T-helper 17 cell (primary cell): Measurements from ENCODE around the gene CDC5L. TPM values are rescaled to one million over a fixed set of nuclear protein-coding genes. Genes with fewer than 3 reads are reported as not detected.

ENCODE experiments used
- ATAC-seq: fragments of 150-1000 bp; cut with Tn5 transposase; 2 replicates; pipeline ENCODE4 v1.10.0; 2021; ENCODE audit warnings: mild to moderate bottlenecking, moderate library complexity
- DNase-seq, 3 donors: peaks; one replicate each; pipeline versions ENCODE4 v3.0.0 to v3.0.0-alpha.2; 2020 to 2021
- H3K9me3 ChIP-seq: one replicate; pipeline ENCODE4 v1.7.0; 2013; ENCODE audit warnings: low read length, mild to moderate bottlenecking; ENCODE audit not compliant: control insufficient read depth, poor library complexity, severe bottlenecking
- H3K27ac Mint-ChIP-seq: one replicate; pipeline ENCODE4 v1.8.0; 2022; ENCODE audit warnings: mild to moderate bottlenecking, moderate library complexity, mixed read lengths
- H3K27me3 Mint-ChIP-seq: one replicate; pipeline ENCODE4 v1.8.0; 2022; ENCODE audit warnings: mixed read lengths
- H3K36me3 Mint-ChIP-seq: one replicate; pipeline ENCODE4 v1.8.0; 2022; ENCODE audit warnings: low read depth, mixed read lengths
- H3K4me1 Mint-ChIP-seq: one replicate; pipeline ENCODE4 v1.8.0; 2022; ENCODE audit warnings: mild to moderate bottlenecking, mixed read lengths
- H3K4me3 Mint-ChIP-seq: one replicate; pipeline ENCODE4 v1.8.0; 2022; ENCODE audit warnings: mild to moderate bottlenecking, moderate library complexity, mixed read lengths
- total RNA-seq, 4 donors: library from RNA in 2 of 4; stranded (reverse) in 2 of 4; gene quantifications; one replicate each; pipeline ENCODE4 v1.2.3 and lab custom pipeline; 2022 to 2026

CDC5L gene
- total RNA-seq, 2 donors from 2014 or later, result 17.8 to 24.7 TPM

- peak overlapping the region; percentile 9 for H3K4me3 Mint-ChIP-seq
- H3K4me1 Mint-ChIP-seq, result peaks cover 32% of the 10 kb centered on the region
- no peaks in the 10 kb centered on the region for H3K9me3 ChIP-seq
- H3K36me3 Mint-ChIP-seq, result peaks cover 17% of the 10 kb centered on the region
- ATAC-seq (no peak), DNase-seq (no peak)
- H3K27me3 Mint-ChIP-seq, result no peaks in the 10 kb centered on the region
- H3K27ac Mint-ChIP-seq, result peak overlapping the region; percentile 79
These were observed 20.6 kb downstream of the CDC5L start for GRCh38 chr6:44407951-44408670.

DNA sequence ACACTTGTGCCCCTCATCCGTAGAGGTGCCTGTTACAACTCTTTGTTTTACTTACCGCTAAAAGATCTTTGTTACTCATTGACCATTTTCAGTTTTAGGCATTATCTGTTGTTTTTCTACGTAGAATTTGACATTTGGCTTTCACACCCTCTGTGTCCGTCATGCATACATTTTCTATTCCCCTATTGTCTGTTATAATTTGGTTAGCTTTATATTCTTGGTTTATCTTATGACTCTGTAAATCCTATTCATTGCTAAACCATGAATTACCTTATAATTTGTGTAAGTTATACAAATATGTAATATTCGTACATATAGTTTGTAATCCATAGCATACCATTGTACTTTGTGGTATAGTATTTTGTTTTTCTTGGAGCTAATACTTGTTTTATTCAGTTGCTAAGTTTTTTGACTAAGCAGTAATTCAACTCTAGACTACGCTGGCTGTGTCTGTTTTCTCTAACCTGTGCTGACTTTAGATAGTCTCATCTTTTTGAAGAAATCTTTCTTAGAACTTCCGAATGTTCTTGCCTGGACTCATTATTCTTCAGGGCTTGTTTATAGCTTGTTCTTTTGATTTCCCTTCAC is 21.8 kb downstream of the CDC5L start:
- DNase-seq, result no peak
- peak overlapping the region; percentile 17 for H3K27ac Mint-ChIP-seq
- H3K9me3 ChIP-seq, result no peaks in the 10 kb centered on the region

GRCh38 chr6:44410363-44410762 is 22.9 kb downstream of the CDC5L start:
- no peak overlapping the region for H3K4me3 Mint-ChIP-seq
- H3K36me3 Mint-ChIP-seq, result peaks cover 17% of the 10 kb centered on the region
- H3K27ac Mint-ChIP-seq, result no peak overlapping the region
- ATAC-seq (no peak), DNase-seq (no peak)
- H3K4me1 Mint-ChIP-seq, result peaks cover 35% of the 10 kb centered on the region
- no peaks in the 10 kb centered on the region for H3K27me3 Mint-ChIP-seq
- H3K9me3 ChIP-seq, result no peaks in the 10 kb centered on the region

More for the DNA sequence above, 21.8 kb downstream of the CDC5L start:
- no peak overlapping the region for H3K4me3 Mint-ChIP-seq
- H3K36me3 Mint-ChIP-seq, result peaks cover 14% of the 10 kb centered on the region
- H3K27me3 Mint-ChIP-seq, result no peaks in the 10 kb centered on the region
- peaks cover 28% of the 10 kb centered on the region for H3K4me1 Mint-ChIP-seq
- ATAC-seq, result no peak

GRCh38 chr6:44411141-44411540 is 23.6 kb downstream of the CDC5L start:
- Mint-ChIP-seq H3K4me3 (no peak overlapping the region), H3K4me1 (peaks cover 42% of the 10 kb centered on the region), H3K27ac (peak overlapping the region; percentile 67), H3K36me3 (peaks cover 18% of the 10 kb centered on the region), H3K27me3 (no peaks in the 10 kb centered on the region)
- no peaks in the 10 kb centered on the region for H3K9me3 ChIP-seq
- DNase-seq, result no peak
- no peak for ATAC-seq

DNA sequence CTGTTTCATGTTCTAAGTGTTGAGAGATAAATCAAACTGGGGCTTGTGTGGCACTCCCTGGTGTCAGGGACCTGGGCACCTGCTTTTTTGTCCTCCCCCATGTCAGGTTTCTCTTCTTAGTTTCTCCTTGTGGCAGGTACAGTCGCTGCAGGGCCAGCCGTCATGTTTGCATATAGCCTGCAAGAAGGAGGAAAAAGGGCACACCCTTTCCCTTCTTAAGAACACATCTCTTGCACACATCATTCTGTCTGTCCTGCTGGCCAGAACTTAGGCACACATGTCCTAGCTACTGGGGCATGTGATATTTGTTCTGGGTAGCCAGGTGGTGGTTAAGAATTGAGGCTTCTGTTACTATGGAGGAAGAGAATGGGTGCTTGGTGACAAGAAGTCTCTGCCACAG is 27.9 kb downstream of the CDC5L start:
- ATAC-seq (no peak), DNase-seq (no peak)
- Mint-ChIP-seq H3K27me3 (no peaks in the 10 kb centered on the region), H3K4me3 (no peak overlapping the region), H3K36me3 (peaks cover 18% of the 10 kb centered on the region), H3K27ac (peak overlapping the region; percentile 81), H3K4me1 (peaks cover 38% of the 10 kb centered on the region)
- H3K9me3 ChIP-seq, result no peaks in the 10 kb centered on the region

- no peak for DNase-seq
- Mint-ChIP-seq H3K4me1 (peaks cover 40% of the 10 kb centered on the region), H3K36me3 (peaks cover 20% of the 10 kb centered on the region), H3K27ac (peak overlapping the region; percentile 81), H3K4me3 (no peak overlapping the region), H3K27me3 (no peaks in the 10 kb centered on the region)
- no peak for ATAC-seq
- no peaks in the 10 kb centered on the region for H3K9me3 ChIP-seq
These were observed 28.5 kb downstream of the CDC5L start for GRCh38 chr6:44415873-44416502.

DNA sequence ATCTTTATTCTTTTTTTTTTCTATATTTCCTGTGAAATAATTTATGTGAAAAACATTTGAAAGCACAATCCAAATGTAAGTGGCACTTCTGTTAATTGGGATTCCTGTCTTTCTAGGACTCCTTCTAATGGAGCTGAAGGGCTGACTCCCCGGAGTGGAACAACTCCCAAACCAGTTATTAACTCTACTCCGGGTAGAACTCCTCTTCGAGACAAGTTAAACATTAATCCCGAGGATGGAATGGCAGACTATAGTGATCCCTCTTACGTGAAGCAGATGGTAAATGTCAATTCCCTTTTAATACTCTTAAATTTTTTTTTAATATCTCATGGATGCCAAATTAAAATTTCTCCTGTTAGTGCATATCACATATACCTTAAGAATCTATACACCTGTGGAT is 35.0 kb downstream of the CDC5L start:
- H3K36me3 Mint-ChIP-seq, result peaks cover 9% of the 10 kb centered on the region
- no peak for DNase-seq
- H3K4me3 Mint-ChIP-seq, result no peak overlapping the region

DNA sequence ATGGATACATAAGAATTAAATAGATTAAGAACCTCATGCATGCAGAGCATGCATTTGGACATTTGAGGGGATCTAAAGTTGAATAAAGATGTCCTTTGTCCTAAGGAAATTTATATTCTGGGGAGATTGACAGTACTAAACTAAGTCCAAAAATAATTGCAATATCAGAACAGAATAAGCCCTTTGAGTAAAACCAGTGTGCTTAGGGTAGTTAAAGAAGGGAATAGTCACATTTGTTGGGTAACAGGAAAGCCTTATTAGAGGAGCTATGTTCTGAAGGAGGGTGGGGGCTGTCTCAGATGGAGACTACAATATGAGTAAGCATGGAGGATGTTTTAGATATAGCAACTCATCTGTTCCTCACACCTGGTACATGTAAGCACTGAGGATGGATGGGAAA is 35.8 kb downstream of the CDC5L start:
- Mint-ChIP-seq H3K27ac (no peak overlapping the region), H3K27me3 (no peaks in the 10 kb centered on the region), H3K4me1 (peaks cover 8% of the 10 kb centered on the region), H3K36me3 (peaks cover 9% of the 10 kb centered on the region), H3K4me3 (no peak overlapping the region)
- DNase-seq (no peak), ATAC-seq (no peak)
- H3K9me3 ChIP-seq, result no peaks in the 10 kb centered on the region

More for the DNA sequence above, 35.0 kb downstream of the CDC5L start:
- Mint-ChIP-seq H3K4me1 (peaks cover 8% of the 10 kb centered on the region), H3K27me3 (no peaks in the 10 kb centered on the region), H3K27ac (no peak overlapping the region)
- no peaks in the 10 kb centered on the region for H3K9me3 ChIP-seq
- no peak for ATAC-seq

DNA sequence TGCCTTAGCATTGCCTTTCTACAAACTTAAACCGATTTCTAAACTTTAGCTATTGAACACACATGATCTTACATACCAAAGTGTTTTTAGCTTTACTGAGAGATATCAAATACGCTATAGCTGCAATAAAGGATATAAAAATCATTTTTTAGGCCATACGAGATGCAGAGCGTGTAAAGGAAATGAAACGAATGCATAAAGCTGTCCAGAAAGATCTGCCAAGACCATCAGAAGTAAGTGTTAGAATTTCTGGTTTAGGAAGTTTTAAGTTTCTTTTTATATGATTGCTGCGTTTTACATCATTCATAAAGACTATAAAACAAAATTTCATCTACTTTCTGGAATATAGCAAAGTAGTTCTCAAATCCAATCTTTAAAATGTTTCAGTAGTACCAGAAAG is 38.4 kb downstream of the CDC5L start:
- peaks cover 4% of the 10 kb centered on the region for H3K4me1 Mint-ChIP-seq
- ATAC-seq, result no peak

GRCh38 chr6:44428682-44429081 is 41.2 kb downstream of the CDC5L start:
- no peaks in the 10 kb centered on the region for H3K9me3 ChIP-seq
- Mint-ChIP-seq H3K36me3 (peaks cover 3% of the 10 kb centered on the region), H3K27me3 (no peaks in the 10 kb centered on the region), H3K4me3 (no peak overlapping the region), H3K4me1 (peaks cover 5% of the 10 kb centered on the region), H3K27ac (no peak overlapping the region)
- no peak for ATAC-seq
- DNase-seq, result no peak

More for the DNA sequence above, 38.4 kb downstream of the CDC5L start:
- no peaks in the 10 kb centered on the region for H3K27me3 Mint-ChIP-seq
- DNase-seq, result no peak
- no peak overlapping the region for H3K27ac Mint-ChIP-seq
- peaks cover 6% of the 10 kb centered on the region for H3K36me3 Mint-ChIP-seq
- H3K9me3 ChIP-seq, result no peaks in the 10 kb centered on the region
- H3K4me3 Mint-ChIP-seq, result no peak overlapping the region

- H3K36me3 Mint-ChIP-seq, result peaks cover 3% of the 10 kb centered on the region
- H3K4me1 Mint-ChIP-seq, result peaks cover 12% of the 10 kb centered on the region
- no peaks in the 10 kb centered on the region for H3K27me3 Mint-ChIP-seq
- H3K4me3 Mint-ChIP-seq, result no peak overlapping the region
- H3K9me3 ChIP-seq, result no peaks in the 10 kb centered on the region
- DNase-seq, result no peak
- no peak overlapping the region for H3K27ac Mint-ChIP-seq
- ATAC-seq, result no peak
These were observed 42.8 kb downstream of the CDC5L start for GRCh38 chr6:44430326-44430725.

DNA sequence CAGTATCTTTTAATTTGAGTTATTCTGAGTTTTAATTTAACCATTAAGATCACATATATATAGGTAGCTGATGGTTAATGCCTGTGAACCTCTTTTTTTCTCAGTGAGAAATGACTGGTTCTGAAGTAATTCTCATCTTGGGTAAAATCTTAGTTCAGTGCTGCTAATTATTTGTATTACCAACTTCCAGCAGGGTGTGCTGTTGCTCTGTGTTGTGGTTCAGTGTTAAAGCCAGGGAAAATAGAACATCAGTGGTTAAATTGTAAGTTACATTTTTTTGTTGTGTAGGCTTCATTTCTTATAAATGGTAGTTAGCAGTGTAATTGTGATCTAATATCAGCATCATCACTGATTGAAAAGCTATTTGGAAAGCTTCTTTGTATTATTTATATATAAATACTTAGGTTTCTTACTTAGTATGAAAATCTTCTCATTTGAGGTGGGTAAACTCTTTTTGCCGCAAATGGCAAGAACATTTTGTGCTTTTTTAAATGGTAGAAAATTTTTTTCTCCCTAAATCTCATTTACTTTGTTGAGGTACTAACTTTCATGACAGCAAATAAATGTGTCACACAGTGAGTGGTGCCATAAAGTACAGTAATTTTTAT is 43.7 kb downstream of the CDC5L start:
- H3K27ac Mint-ChIP-seq, result no peak overlapping the region
- no peaks in the 10 kb centered on the region for H3K9me3 ChIP-seq

DNA sequence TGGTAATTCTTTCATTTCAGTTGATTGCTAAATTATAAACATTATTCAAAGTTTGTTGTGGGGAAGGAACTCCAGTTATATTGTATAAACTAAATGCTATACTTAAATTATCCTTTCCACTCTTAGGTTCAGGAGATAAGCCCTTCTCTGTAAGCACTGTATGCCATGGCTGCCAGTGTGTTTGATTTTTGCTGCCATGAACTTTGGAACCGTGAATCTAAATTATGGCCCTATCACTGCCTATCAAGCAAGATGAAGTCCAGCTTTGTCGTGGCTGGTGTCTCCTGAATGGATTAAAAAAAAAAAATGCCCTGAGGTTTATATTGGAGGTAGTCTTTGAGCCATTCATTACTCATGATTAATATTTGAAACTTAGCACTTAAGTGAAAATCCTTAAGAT is 44.7 kb downstream of the CDC5L start:
- Mint-ChIP-seq H3K36me3 (no peaks in the 10 kb centered on the region), H3K27ac (peak overlapping the region; percentile 8), H3K4me3 (no peak overlapping the region), H3K4me1 (peaks cover 11% of the 10 kb centered on the region), H3K27me3 (no peaks in the 10 kb centered on the region)
- H3K9me3 ChIP-seq, result no peaks in the 10 kb centered on the region
- DNase-seq (no peak), ATAC-seq (no peak)

More for the DNA sequence above, 43.7 kb downstream of the CDC5L start:
- H3K4me3 Mint-ChIP-seq, result no peak overlapping the region
- H3K36me3 Mint-ChIP-seq, result no peaks in the 10 kb centered on the region
- peak in 1 of 3 donors; percentile 12 for DNase-seq
- ATAC-seq, result peak; percentile 74
- no peaks in the 10 kb centered on the region for H3K27me3 Mint-ChIP-seq
- peaks cover 8% of the 10 kb centered on the region for H3K4me1 Mint-ChIP-seq
